Measurements from ENCODE around the gene RASD2.

The RASD2 gene

GRCh38 chr22:35582861-35583670 lies 42.4 kb downstream of the RASD2 start:
- peak; percentile 75 for DNase-seq (ENCODE audit: low spot score)

DNA sequence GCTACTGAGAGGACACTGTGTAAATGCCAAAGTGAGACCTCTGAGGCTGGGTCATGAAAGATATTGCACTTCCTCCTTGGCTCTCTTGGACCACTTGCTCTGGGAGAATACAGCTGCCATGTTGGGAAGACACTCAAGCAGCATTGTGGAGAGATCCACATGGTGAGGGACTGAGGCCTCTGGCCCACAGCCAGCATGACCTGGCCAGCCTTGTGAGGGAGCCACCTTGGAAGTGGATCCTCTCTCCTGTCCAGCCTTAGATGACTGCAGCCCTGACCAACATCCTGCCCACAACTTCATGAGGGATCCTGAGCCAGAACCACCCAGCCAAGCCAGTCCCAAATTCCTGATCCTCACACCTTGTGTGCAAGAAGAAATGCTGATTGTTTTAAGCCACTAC lies 46.1 kb downstream of the RASD2 start:
- DNase-seq (ENCODE audit: low spot score), result no peak

DNA sequence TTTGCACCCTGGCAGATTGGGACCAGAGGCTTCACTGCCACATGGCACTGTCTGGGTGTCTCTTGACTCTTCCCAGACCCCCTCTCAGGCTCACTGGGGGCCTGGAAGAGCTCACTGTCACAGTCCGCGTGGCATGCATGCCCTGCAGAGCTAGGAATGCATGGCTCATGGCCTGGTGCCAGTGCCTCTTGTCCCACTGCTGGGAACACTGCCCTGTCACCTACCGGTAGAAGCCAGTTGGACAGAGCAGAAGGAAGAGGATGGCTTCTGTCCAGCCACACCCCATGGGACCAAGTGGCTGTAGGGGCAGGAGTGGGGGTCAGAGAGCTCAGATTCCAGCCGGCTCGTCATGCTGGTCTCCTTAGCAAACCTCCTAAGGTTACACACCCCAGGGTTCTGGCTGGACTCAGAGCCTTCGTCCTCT lies 46.8 kb downstream of the RASD2 start:
- DNase-seq (ENCODE audit: low spot score), result peak; percentile 50

- no peak for DNase-seq (ENCODE audit: low spot score)
Measured at GRCh38 chr22:35587896-35588295, 47.3 kb downstream of the RASD2 start.

DNA sequence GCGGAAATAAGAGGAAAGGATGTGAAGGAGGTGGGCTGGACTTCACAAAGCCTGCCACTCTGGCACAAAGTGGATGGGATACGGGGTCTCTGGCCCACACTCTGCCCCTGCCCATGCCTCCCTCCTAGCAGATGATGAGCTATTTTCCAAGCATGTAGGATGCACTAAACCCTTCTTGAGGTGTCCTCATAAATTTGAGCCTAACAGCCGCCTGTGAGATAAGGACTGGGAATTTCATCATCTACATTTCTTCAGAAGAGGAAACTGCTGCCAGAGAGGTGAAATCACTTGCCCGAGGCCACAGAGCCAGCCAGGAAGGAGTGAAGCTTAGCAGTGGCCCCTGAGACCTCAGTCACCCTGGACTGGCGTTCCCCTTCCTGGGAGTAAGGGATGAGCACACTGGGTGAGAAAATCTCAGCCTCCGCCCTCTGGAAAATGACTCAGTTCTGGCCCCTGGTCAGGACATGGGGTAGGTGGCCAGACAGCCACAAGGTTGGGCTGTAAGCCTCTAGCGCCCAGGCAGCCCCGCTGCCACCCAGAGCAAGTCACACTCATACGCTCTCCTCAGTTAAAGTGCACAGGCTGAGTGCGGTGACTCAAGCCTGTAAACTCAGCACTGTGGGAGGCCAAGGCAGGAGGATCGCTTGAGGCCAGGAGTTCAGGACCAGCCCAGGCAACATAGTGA lies 48.6 kb downstream of the RASD2 start:
- peak; percentile 99 for DNase-seq (ENCODE audit: low spot score)

DNA sequence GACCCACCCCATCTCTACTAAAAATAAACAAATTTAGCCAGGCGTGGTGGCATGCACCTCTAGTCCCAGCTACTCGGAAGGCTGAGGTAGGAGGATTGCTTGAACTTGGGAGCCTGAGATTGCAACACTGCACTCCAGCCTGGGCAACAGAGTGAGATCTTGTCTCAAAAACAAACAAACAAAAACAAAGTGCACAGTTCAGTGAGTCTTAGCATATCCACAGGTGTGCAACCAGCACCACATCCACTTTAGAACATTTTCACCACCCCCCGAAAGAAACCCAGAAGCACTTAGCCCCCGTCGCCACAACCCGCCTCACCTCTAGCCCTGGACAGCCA lies 49.1 kb downstream of the RASD2 start:
- no peak for DNase-seq (ENCODE audit: low spot score)

DNA sequence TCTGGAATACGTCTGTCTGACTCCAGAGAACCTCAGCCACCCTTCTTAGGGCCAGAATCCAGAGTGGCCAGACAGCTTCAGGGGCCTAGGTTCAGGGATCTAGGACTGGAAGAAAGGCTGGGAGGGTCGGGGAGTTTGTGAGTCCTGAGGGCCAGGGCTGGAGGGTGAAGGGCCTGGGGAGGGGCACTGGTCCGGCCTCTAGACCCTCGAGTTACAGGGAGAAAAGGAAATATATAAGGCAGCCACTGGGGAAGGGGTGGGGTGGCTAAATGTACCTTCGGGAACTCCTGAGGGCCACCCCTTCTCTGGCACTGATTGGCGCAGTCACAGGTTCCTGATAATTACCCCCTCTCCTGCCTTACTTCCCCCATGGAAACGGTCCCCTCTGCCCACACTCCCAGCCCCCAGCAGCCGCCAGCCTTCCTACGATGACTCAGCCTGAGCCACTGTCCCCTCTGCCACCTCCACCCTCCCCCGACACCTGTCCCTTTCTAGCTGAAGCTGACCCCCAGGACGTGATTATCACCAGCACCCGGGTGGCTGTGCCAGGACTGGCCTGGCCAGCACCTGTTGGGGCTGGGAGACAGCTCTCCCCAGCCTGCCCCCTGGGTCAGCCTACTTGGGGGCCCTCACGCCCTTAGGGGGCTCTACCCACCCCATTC lies 50.1 kb downstream of the RASD2 start:
- no peak for DNase-seq (ENCODE audit: low spot score)

- DNase-seq (ENCODE audit: low spot score), result no peak
Measured at GRCh38 chr22:35591714-35592417, 51.2 kb downstream of the RASD2 start.

- DNase-seq (ENCODE audit: low spot score), result no peak
Measured at GRCh38 chr22:35592418-35592967, 51.9 kb downstream of the RASD2 start.

DNA sequence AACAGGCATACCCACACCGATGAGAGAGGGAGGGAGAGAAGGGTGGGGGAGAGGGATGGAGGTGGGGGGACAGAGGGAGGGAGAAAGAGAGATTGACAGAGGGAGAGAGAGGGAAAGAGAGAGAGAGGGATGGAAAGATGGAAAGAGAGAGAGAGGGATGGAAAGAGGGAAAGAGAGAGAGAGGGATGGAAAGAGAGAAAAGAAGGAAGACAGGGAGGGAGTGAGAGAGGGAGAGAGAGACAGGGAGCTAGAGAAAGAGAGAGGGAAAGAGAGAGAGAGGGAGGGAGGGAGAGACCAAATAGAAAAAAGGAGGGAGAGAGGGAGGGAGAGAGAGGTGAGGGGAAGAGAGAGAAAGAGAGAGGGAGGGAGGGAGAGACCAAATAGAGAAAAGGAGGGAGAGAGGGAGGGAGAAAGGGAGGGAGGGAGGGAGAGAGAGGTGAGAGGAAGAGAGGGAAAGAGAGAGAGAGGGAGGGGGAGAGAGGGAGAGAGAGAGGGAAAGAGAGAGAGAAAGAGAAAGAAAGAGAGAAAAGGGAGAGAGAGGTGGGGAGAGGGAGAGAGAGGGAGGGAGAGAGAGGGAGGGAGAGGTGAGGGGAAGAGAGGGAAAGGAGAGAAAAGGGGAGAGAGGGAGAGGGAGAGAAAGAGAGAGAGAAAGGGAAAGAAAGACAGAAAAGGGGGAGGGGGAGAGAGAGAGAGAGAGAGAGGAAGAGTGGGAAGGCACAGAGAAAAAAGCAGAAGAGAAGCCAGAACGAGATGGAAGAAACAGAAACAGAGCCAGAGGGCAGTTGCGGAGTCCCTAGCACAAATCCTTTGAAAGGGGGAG lies 52.6 kb downstream of the RASD2 start:
- no peak for DNase-seq (ENCODE audit: low spot score)

- DNase-seq (ENCODE audit: low spot score), result no peak
Measured at GRCh38 chr22:35593891-35594470, 53.4 kb downstream of the RASD2 start.

DNA sequence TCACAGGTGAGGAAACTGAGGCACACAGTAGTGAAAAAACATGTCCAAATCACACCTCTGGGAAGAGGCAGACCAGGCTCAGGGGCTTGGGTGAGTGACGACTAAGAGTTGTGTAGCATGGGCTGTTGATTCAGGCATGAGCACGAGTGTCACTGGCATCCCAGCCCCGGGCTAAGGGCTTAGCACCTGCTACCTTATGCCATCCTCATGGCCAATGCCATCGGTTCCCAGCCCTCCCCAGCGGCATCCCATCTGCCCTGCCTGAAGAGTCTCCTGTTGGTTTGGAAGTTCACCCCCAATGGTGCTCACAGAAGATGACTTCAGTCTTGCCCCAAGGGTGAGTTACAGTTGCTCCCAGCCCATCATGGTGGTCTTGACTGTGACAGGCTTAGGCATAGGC lies 54.1 kb downstream of the RASD2 start:
- DNase-seq (ENCODE audit: low spot score), result no peak

DNA sequence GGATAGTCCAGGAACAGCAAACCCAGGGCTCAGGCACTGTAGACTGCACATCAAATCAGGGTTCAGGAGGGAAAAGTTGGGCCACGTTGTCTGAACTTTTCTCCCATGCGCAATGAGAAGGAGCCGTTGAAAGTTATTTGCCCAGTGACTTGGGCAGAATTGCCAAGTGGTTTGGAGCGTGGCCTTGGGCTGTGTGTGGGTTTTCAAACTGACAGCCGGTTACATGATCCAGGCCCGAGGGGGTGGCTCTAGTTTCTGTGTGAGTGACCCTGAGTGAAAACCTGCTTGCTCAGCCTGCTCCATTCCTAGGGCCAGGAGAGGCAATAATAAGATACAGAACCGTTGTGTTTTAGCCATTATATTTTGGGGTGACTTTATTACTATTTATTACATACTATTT lies 56.2 kb downstream of the RASD2 start:
- no peak for DNase-seq (ENCODE audit: low spot score)

GRCh38 chr22:35597692-35598395 lies 57.2 kb downstream of the RASD2 start:
- DNase-seq (ENCODE audit: low spot score), result no peak

- no peak for DNase-seq (ENCODE audit: low spot score)
Measured at GRCh38 chr22:35598396-35598710, 57.7 kb downstream of the RASD2 start.

DNA sequence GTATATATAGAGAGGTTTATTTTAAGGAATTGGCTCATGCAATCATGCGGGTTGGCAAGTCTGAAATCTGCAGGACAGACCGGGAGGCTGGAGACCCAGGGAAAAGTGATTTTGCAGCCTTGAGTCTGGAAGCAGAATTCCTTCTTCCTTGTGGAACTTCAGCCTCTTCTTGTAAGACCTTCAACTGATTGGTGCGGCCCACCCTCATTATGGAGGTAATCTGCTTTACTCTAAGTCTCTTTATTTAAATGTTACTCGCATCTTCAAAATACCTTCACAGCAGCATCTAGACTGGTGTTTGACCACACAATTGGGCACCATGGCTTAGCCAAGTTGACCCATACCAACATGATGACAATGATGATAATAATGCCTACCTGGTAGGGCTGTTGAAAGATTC lies 58.7 kb downstream of the RASD2 start:
- no peak for DNase-seq (ENCODE audit: low spot score)

GRCh38 chr22:35600476-35600875 lies 59.8 kb downstream of the RASD2 start:
- DNase-seq (ENCODE audit: low spot score), result no peak

GRCh38 chr22:35601013-35601580 lies 60.5 kb downstream of the RASD2 start:
- DNase-seq (ENCODE audit: low spot score), result no peak

DNA sequence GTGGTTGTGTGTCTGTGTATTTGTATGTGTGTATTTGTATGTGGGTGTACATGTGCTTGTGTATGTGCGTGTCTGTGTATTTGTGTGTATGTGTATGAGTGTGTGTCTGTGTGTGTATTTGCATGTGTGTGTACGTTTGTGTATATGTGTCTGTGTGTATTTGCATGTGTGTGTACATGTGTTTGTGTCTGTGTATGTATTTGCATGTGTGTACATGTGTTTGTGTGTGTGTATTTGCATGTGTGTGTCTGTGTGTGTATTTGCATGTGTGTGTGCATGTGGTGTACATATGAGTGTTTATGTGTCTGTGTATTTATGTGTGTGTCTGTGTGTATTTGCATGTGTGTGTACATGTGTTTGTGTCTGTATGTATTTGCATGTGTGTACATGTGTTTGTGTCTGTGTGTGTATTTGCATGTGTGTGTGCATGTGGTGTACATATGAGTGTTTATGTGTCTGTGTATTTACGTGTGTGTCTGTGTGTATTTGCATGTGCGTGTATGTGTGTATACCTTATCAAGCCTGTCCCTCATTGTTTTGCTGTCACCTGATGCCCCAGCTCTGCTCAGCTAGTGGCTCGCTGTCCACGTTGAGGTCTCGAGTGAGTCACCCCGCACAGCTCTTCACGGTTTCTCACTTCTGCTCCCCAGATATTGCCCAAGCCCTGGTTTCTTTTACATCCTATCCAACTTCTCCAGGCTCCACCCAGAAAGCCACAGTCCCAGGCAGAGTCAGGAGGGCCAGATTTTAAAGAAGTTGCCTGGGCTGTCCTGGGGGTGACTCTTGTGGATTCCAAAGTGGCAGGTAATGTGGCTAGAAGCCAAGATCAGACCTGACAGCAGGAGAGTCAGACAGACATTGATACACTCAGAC lies 61.3 kb downstream of the RASD2 start:
- DNase-seq (ENCODE audit: low spot score), result peak; percentile 97
